Spleen (tissue), 7 donors: ENCODE measurements around the gene LRP1B.

ENCODE experiments used
- POLR2A ChIP-seq, 3 donors: fragments of 450-650 bp; IDR thresholded peaks; one replicate each; pipeline ENCODE4 v1.5.1; 2017; ENCODE audit warnings: antibody characterized with exemption in 3 of 3, mild to moderate bottlenecking in 1 of 3
- POLR2AphosphoS5 ChIP-seq, 3 donors: sonication (generic); formaldehyde crosslinking; IDR thresholded peaks; one replicate each; pipeline ENCODE4 v1.5.1; 2017; ENCODE audit warnings: antibody characterized with exemption in 3 of 3
- TF ChIP-seq, protein P1 (sequence below), 11 experiments: fragments of 200-600 bp in 7 of 11; fragments of 450-650 bp in 4 of 11; sonication (generic) in 4 of 11; IDR thresholded peaks in 8 of 11; conservative IDR thresholded peaks in 3 of 11; 1 replicate in 7 of 11; 2 replicates in 4 of 11; pipeline versions ENCODE4 v1.4.0 to v1.8.0; 2016 to 2021; ENCODE audit warnings: antibody characterized with exemption in 11 of 11, inconsistent platforms in 4 of 11, mild to moderate bottlenecking in 1 of 11
- donor health status: DM: no; HTN: no; CAD: no; lungs with moderate emphysema.
- donor health status: DM: no; HTN: no; CAD: no.
- donor health status: DM: no; HTN: no; CAD: no.

DNA sequence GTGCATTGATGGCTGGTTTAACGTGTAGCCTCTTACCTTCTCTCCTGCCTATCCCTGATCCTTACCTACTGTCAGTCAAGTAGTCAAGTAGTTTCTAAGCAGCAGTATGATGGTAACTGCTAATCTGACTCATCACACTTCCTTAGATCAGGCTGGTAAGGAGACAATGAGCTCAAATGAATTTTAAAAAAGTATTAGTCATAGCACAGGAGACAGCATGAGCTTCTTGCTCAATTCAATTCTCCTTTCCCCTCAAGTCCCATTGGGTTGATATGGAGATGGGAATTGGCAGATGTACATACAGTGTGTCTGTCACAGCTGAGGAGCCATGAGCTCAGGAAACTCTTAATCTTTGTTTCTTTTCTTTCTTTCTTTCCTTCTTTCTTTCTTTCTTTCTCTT, 799.7 kb downstream of the LRP1B start:
- TF ChIP-seq, protein P1, sequence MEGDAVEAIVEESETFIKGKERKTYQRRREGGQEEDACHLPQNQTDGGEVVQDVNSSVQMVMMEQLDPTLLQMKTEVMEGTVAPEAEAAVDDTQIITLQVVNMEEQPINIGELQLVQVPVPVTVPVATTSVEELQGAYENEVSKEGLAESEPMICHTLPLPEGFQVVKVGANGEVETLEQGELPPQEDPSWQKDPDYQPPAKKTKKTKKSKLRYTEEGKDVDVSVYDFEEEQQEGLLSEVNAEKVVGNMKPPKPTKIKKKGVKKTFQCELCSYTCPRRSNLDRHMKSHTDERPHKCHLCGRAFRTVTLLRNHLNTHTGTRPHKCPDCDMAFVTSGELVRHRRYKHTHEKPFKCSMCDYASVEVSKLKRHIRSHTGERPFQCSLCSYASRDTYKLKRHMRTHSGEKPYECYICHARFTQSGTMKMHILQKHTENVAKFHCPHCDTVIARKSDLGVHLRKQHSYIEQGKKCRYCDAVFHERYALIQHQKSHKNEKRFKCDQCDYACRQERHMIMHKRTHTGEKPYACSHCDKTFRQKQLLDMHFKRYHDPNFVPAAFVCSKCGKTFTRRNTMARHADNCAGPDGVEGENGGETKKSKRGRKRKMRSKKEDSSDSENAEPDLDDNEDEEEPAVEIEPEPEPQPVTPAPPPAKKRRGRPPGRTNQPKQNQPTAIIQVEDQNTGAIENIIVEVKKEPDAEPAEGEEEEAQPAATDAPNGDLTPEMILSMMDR (IDR thresholded peaks at IDR 0.05 in 8 of 11, conservative IDR thresholded peaks at IDR 0.05 in 3 of 11) = no peak
- TF ChIP-seq POLR2A (IDR thresholded peaks at IDR 0.05) (no peak), POLR2AphosphoS5 (IDR thresholded peaks at IDR 0.05) (no peak)
